ENCODE results near the gene RAB6D.
"Not testable (repeated sequence)": the region's sequence is repeated elsewhere in the genome, so short reads cannot be mapped to it uniquely, and the experiment has no call there.

RAB6D gene

GRCh38 chr2:131366643-131367042 is 2.7 kb upstream of the RAB6D start:
- no peak for DNase-seq (ENCODE audit: low read depth in 2 of 2)

GRCh38 chr2:131365452-131365851 is 1.5 kb upstream of the RAB6D start:
- DNase-seq (ENCODE audit: low read depth in 2 of 2): no peak

GRCh38 chr2:131363213-131363612 is 755 bp downstream of the RAB6D start:
- not testable (repeated sequence) for DNase-seq (ENCODE audit: low read depth in 2 of 2)

- DNase-seq (ENCODE audit: low read depth in 2 of 2): not testable (repeated sequence)
These were observed 2.2 kb downstream of the RAB6D start for GRCh38 chr2:131361773-131362172.

GRCh38 chr2:131353167-131353697 is 10.7 kb downstream of the RAB6D start:
- DNase-seq (ENCODE audit: low read depth in 2 of 2): not testable (repeated sequence)

GRCh38 chr2:131349021-131349420 is 14.9 kb downstream of the RAB6D start:
- DNase-seq (ENCODE audit: low read depth in 2 of 2): no peak

- DNase-seq (ENCODE audit: low read depth in 2 of 2): not testable (repeated sequence)
These were observed 16.9 kb downstream of the RAB6D start for GRCh38 chr2:131347035-131347434.

GRCh38 chr2:131339307-131339706 is 24.7 kb downstream of the RAB6D start:
- DNase-seq (ENCODE audit: low read depth in 2 of 2): not testable (repeated sequence)

- DNase-seq (ENCODE audit: low read depth in 2 of 2): not testable (repeated sequence)
These were observed 28.6 kb downstream of the RAB6D start for GRCh38 chr2:131335319-131335718.

GRCh38 chr2:131332709-131333108 is 31.3 kb downstream of the RAB6D start:
- not testable (repeated sequence) for DNase-seq (ENCODE audit: low read depth in 2 of 2)

- DNase-seq (ENCODE audit: low read depth in 2 of 2): not testable (repeated sequence)
These were observed 33.0 kb downstream of the RAB6D start for GRCh38 chr2:131331000-131331399.

GRCh38 chr2:131322209-131322608 is 41.8 kb downstream of the RAB6D start:
- DNase-seq (ENCODE audit: low read depth in 2 of 2): no peak

- not testable (repeated sequence) for DNase-seq (ENCODE audit: low read depth in 2 of 2)
These were observed 42.6 kb downstream of the RAB6D start for GRCh38 chr2:131321344-131321743.

- not testable (repeated sequence) for DNase-seq (ENCODE audit: low read depth in 2 of 2)
These were observed 53.0 kb downstream of the RAB6D start for GRCh38 chr2:131311001-131311400.
